GM12878 (cell line): ENCODE data around the gene MAST2. TPM values are rescaled to one million over a fixed set of nuclear protein-coding genes. Genes with fewer than 3 reads are reported as not detected.
A peak's percentile ranks its signal among the peaks of the same experiment; 100 is the strongest.

ENCODE experiments used
- ATAC-seq: fragments of 200-7000 bp; cut with Tn5 transposase; 3 replicates; pipeline ENCODE4 v1.9.1; 2020; ENCODE audit warnings: mild to moderate bottlenecking, moderate library complexity
- BruUV-seq: library from RNA; stranded (reverse); fragments of 400-500 nt; replicated peaks from 2 replicates; lab custom pipeline; 2021; lab: Mats Ljungman, UMichigan
- CTCF ChIA-PET: fragments of 300-600 bp; sonication (Branson Sonifier 250); formaldehyde crosslinking; extraction: SDS; loops from one replicate; lab custom pipeline; 2021; ENCODE audit warnings: inconsistent platforms; lab: Yijun Ruan, JAX
- POLR2A ChIA-PET: fragments of 350-600 bp; formaldehyde crosslinking; extraction: SDS; loops from one replicate; lab custom pipeline; 2021; ENCODE audit warnings: inconsistent platforms; lab: Charles Lee
- RAD21 ChIA-PET: fragments of 300-600 bp; sonication (Branson Sonifier 250); formaldehyde crosslinking; loops from one replicate; lab custom pipeline; 2023; ENCODE audit warnings: antibody characterized with exemption; ENCODE audit not compliant: unreplicated experiment; lab: Charles Lee
- SMC1A ChIA-PET: fragments of 300-600 bp; sonication (Branson Sonifier 250); formaldehyde crosslinking; loops from one replicate; lab custom pipeline; 2023; ENCODE audit not compliant: unreplicated experiment, uncharacterized antibody; lab: Charles Lee
- DNase-seq: peaks from one replicate; pipeline ENCODE4 v3.0.0-alpha.2; 2011; ENCODE audit warnings: low read depth, low spot score
- FAIRE-seq: peaks from 3 replicates; lab custom pipeline; 2011; peaks lifted over from hg19 to GRCh38; lab: Jason Lieb, UNC
- H2AFZ ChIP-seq: 2 replicates; pipeline ENCODE4 v1.6.0; 2011; ENCODE audit warnings: low read depth, low read length, control low read depth; ENCODE audit not compliant: control insufficient read depth
- H3K27ac ChIP-seq: 2 replicates; pipeline ENCODE4 v1.5.1; 2011; ENCODE audit warnings: control low read depth; ENCODE audit not compliant: control insufficient read depth, insufficient read depth
- H3K27me3 ChIP-seq, 2 experiments: replicated peaks in 1 of 2; 2 replicates each; pipeline versions ENCODE4 v1.6.0 to v1.6.1; 2011; ENCODE audit warnings: low read length in 1 of 2; ENCODE audit not compliant: control insufficient read depth in 2 of 2, insufficient read depth in 2 of 2
- H3K36me3 ChIP-seq, 2 experiments: 2 replicates each; pipeline ENCODE4 v1.5.1; 2011; ENCODE audit warnings: low read length in 1 of 2; ENCODE audit not compliant: control insufficient read depth in 2 of 2, insufficient read depth in 2 of 2
- H3K4me1 ChIP-seq: 2 replicates; pipeline ENCODE4 v1.6.1; 2011; ENCODE audit warnings: mild to moderate bottlenecking, low read length, moderate library complexity, mixed read lengths; ENCODE audit not compliant: control insufficient read depth, insufficient read depth
- H3K4me2 ChIP-seq: 2 replicates; pipeline ENCODE4 v1.6.0; 2011; ENCODE audit warnings: control low read depth; ENCODE audit not compliant: control insufficient read depth, insufficient read depth
- H3K4me3 ChIP-seq: fragments of 200-600 bp; sonication (generic); 2 replicates; pipeline ENCODE4 v1.5.1; 2016
- H3K79me2 ChIP-seq: 2 replicates; pipeline ENCODE4 v1.6.0; 2011; ENCODE audit warnings: low read length; ENCODE audit not compliant: control insufficient read depth, insufficient read depth
- H3K9ac ChIP-seq: 2 replicates; pipeline ENCODE4 v1.8.0; 2011; ENCODE audit warnings: low read length, control low read depth, mixed read lengths; ENCODE audit not compliant: control insufficient read depth, insufficient read depth
- H3K9me3 ChIP-seq: replicated peaks from 3 replicates; pipeline ENCODE4 v1.5.1; 2011; ENCODE audit warnings: mild to moderate bottlenecking, low read length; ENCODE audit not compliant: control insufficient read depth, insufficient read depth
- H4K20me1 ChIP-seq: 2 replicates; pipeline ENCODE4 v1.6.0; 2011; ENCODE audit not compliant: control insufficient read depth, insufficient read depth
- EP300 ChIP-seq, 2 experiments: fragments of 150-350 bp in 1 of 2; IDR thresholded peaks; 2 replicates each; pipeline ENCODE4 v1.6.1; 2011 to 2012; ENCODE audit warnings: low read depth in 2 of 2, low read length in 2 of 2, borderline replicate concordance in 1 of 2, improper control_type of control experiment in 1 of 2, inconsistent platforms in 1 of 2; ENCODE audit not compliant: control insufficient read depth in 1 of 2
- HDAC6 ChIP-seq: fragments of 200-600 bp; sonication (generic); IDR thresholded peaks from one replicate; pipeline ENCODE4 v1.8.0; 2017; ENCODE audit warnings: antibody characterized with exemption; ENCODE audit not compliant: unreplicated experiment
- NFXL1 ChIP-seq: fragments of 450-650 bp; IDR thresholded peaks from 2 replicates; pipeline ENCODE4 v1.6.1; 2017; ENCODE audit warnings: antibody characterized with exemption, mild to moderate bottlenecking, borderline replicate concordance
- NFYA ChIP-seq: IDR thresholded peaks from 2 replicates; pipeline ENCODE4 v1.6.1; 2011; ENCODE audit warnings: low read depth, mild to moderate bottlenecking, low read length, improper control_type of control experiment, borderline replicate concordance
- SMC3 ChIP-seq: IDR thresholded peaks from 2 replicates; pipeline ENCODE4 v1.6.1; 2011; ENCODE audit warnings: low read length, improper control_type of control experiment, borderline replicate concordance
- STAT1 ChIP-seq: fragments of 450-650 bp; conservative IDR thresholded peaks from 2 replicates; pipeline ENCODE4 v1.6.1; 2014; ENCODE audit warnings: antibody characterized with exemption, mild to moderate bottlenecking
- SUPT20H ChIP-seq: IDR thresholded peaks from 2 replicates; pipeline ENCODE4 v1.6.1; 2011; ENCODE audit warnings: low read depth, mild to moderate bottlenecking, low read length, moderate library complexity, borderline replicate concordance; ENCODE audit not compliant: control insufficient read depth
- ZNF24 ChIP-seq: fragments of 450-650 bp; IDR thresholded peaks from 2 replicates; pipeline ENCODE4 v1.6.1; 2017; ENCODE audit warnings: antibody characterized with exemption, mild to moderate bottlenecking
- WGBS: methylation state at CpG from one replicate; pipeline ENCODE4 v1.1.6; 2016; ENCODE audit warnings: low lambda C conversion rate; ENCODE audit not compliant: insufficient replicate concordance, insufficient coverage; ENCODE audit errors: missing lambda C conversion rate; 5-methylcytosine and 5-hydroxymethylcytosine counted together
- in situ Hi-C: fragments of 300-500 bp; cut with MboI; formaldehyde crosslinking; loops from 9 replicates; pipeline ENCODE4 v1.14.3; 2018; ENCODE audit warnings: mixed read lengths
- intact Hi-C: fragments of 100-400 bp; cut with micrococcal nuclease; formaldehyde crosslinking; loops from one replicate; pipeline ENCODE4 v1.14.2; 2022; ENCODE audit not compliant: unreplicated experiment
- polyA plus RNA-seq, 11 experiments: library from polyadenylated mRNA; depleted of rRNA in 4 of 11; unstranded in 6 of 11; stranded (reverse) in 5 of 11; fragments of >200 nt; fragmentation: Nextera tagmentation in 4 of 11; fragmentation: Illumina TruSeq in 1 of 11; extraction: Ambion mirVana in 4 of 11; extraction: Trizol in 1 of 11; gene quantifications; 1 replicate in 1 of 11; 2 replicates in 10 of 11; pipeline versions ENCODE4 v1.2.1 to v1.2.3, GENCODE V29; 2011 to 2016; ENCODE audit warnings: inconsistent platforms in 2 of 11, missing spikeins in 2 of 11, low read depth in 1 of 11
- total RNA-seq, 4 experiments: library from RNA; depleted of rRNA in 3 of 4; stranded (reverse); fragments of >200 nt in 3 of 4; fragmentation: Illumina TruSeq in 1 of 4; extraction: Trizol in 1 of 4; gene quantifications; 2 replicates each; pipeline versions ENCODE4 v1.2.1 to v1.2.3, GENCODE V29; 2013 to 2021

Gene MAST2
- total and polyA plus RNA-seq, 10 of the 15 experiments (the other 5 are each of a cell fraction or from before 2014, with no cell fraction given): 1.0 to 28.7 (median 13.8) TPM

DNA sequence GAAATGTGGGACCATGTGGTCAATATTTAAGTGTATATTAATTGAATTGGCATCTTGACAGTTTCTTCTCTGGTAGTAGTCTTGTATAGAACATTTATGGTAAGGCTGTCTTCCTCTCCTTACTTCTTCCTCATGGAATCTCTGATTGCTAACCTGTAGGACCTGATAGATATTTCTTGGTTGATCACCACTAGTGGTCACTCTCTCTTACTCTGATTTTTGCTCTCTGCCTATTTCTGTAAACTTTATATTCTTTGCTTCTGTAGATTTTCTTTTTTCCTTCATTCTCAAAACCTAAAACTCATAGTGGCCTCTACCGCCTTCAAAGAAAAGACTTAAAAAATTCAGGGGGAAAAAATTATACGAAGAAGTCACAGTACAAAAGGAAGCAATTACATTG, 21.2 kb downstream of the MAST2 start:
- FAIRE-seq (peak; percentile 62), DNase-seq (no peak), ATAC-seq (no peak)
- Histone ChIP-seq H3K9me3 (no peaks in the 10 kb centered on the region; the same call in 2 of the 3 replicates), H2AFZ (no peak overlapping the region), H3K4me3 (no peak overlapping the region), H3K27ac (no peak overlapping the region), H3K4me1 (peaks cover 7% of the 10 kb centered on the region; the same call in 1 of the 2 replicates), H3K4me2 (no peak overlapping the region), H3K36me3 (peaks cover 0 to 2% of the 10 kb centered on the region in 2 experiments; a peak in 3 of 4 replicates), H3K9ac (no peak overlapping the region), H3K79me2 (peaks cover 10% of the 10 kb centered on the region), H4K20me1 (no peaks in the 10 kb centered on the region), H3K27me3 (no peaks in the 10 kb centered on the region)
- 92% methylated on average over 2 of the region's 2 CpGs for WGBS
- ChIA-PET RAD21 (no interaction called here), CTCF (interaction anchor here (0.5 kb wide), 1 partner anchor 58 kb away, joined by 4 read pairs; no protein-coding TSS in a partner anchor), SMC1A (interaction anchor here (1.5 kb wide), 1 partner anchor 17 kb away, joined by 4 read pairs; no protein-coding TSS in a partner anchor), POLR2A (no interaction called here)
- no TSS peak for BruUV-seq
- in situ Hi-C loops (no loop called here), intact Hi-C loops (no loop called here)
- no peak for TF ChIP-seq STAT1

DNA sequence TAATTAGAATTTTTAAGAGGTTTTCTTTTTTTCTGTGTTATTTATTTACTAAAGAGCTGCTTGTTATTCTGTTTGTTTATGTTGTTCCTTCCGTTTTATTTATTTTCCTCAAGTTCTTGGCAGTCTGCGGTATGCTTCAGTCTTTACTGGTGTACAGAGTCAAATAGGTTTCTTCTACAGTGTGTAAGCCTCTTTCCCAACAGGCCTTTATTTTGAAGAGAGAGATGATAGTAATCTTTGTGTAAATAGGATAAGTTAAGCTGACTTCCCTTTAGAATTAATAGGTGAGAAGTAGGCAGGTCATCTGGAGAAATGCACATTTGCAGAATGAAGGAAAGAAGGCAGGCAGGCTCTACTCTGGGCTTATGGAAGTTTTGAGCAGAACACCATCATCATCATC, 23.8 kb downstream of the MAST2 start:
- WGBS: 97% methylated on average over 2 of the region's 2 CpGs
- in situ Hi-C loops: no loop called here
- intact Hi-C loops: no loop called here

More for the DNA sequence above, 23.8 kb downstream of the MAST2 start:
- Histone ChIP-seq H3K36me3 (peaks cover 2 to 7% of the 10 kb centered on the region in 2 experiments), H3K4me3 (no peak overlapping the region), H3K27me3 (no peaks in the 10 kb centered on the region), H3K9ac (no peak overlapping the region), H4K20me1 (no peaks in the 10 kb centered on the region), H3K79me2 (peaks cover 2% of the 10 kb centered on the region; the same call in 1 of the 2 replicates), H3K9me3 (no peaks in the 10 kb centered on the region; the same call in 2 of the 3 replicates), H2AFZ (no peak overlapping the region), H3K4me2 (no peak overlapping the region), H3K27ac (no peak overlapping the region), H3K4me1 (peaks cover 4% of the 10 kb centered on the region; the same call in 1 of the 2 replicates)
- FAIRE-seq (no peak), DNase-seq (no peak), ATAC-seq (no peak)
- SMC1A ChIA-PET: interaction anchor here (0.6 to 1.4 kb wide), 3 partner anchors 9 to 257 kb away, joined by 3 to 4 read pairs (median 4); no protein-coding TSS in a partner anchor
- RAD21 ChIA-PET: no interaction called here
- POLR2A ChIA-PET: interaction anchor here (0.6 kb wide), 1 partner anchor 1196 kb away, joined by 3 read pairs; no protein-coding TSS in a partner anchor
- CTCF ChIA-PET: interaction anchor here (0.7 kb wide), 1 partner anchor 13 kb away, joined by 3 read pairs; no protein-coding TSS in a partner anchor
- BruUV-seq: no TSS peak
- no peak for TF ChIP-seq HDAC6
- TF ChIP-seq SUPT20H: no peak
- TF ChIP-seq NFYA: no peak
- no peak for TF ChIP-seq EP300 (IDR thresholded peaks at IDR 0.05; ENCODE audit: borderline replicate concordance in 1 of 2, control insufficient read depth in 1 of 2, low read depth in 2 of 2, low read length in 2 of 2)
- no peak for TF ChIP-seq NFXL1
- no peak for TF ChIP-seq SMC3
- TF ChIP-seq ZNF24: no peak
